ENCODE results near the gene CRLF1.

DNA sequence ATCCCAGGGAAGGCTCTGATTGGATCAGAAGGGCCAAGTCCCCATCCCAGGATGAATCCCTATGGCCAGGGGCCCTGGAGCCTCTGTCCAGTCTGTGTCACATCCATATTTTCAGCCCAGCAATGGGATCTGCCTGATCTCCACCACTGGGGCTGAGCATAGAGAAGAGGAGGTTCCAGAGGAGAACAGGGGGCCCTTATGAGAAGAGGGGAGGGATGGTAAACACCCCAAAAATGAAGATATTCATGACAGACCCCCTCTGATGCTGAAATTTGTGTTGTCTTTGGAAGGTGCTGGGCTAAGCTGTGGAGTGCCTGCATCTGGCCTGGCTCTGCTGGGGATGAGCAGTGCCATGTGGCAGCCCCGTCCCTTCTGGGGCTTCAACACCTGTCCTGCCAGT lies 44.7 kb upstream of the CRLF1 start:
- TF ChIP-seq, protein P1, sequence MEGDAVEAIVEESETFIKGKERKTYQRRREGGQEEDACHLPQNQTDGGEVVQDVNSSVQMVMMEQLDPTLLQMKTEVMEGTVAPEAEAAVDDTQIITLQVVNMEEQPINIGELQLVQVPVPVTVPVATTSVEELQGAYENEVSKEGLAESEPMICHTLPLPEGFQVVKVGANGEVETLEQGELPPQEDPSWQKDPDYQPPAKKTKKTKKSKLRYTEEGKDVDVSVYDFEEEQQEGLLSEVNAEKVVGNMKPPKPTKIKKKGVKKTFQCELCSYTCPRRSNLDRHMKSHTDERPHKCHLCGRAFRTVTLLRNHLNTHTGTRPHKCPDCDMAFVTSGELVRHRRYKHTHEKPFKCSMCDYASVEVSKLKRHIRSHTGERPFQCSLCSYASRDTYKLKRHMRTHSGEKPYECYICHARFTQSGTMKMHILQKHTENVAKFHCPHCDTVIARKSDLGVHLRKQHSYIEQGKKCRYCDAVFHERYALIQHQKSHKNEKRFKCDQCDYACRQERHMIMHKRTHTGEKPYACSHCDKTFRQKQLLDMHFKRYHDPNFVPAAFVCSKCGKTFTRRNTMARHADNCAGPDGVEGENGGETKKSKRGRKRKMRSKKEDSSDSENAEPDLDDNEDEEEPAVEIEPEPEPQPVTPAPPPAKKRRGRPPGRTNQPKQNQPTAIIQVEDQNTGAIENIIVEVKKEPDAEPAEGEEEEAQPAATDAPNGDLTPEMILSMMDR (IDR thresholded peaks at IDR 0.05) = no peak
- TF ChIP-seq POLR2A (IDR thresholded peaks at IDR 0.05; ENCODE audit: low read depth) = no peak
- TF ChIP-seq POLR2AphosphoS5 (IDR thresholded peaks at IDR 0.05) = no peak

Measured in esophagus muscularis mucosa (tissue), 3 donors.